GM19035 (cell line): ENCODE measurements around the gene RBM20.

ENCODE experiments used
- ATAC-seq: cut with Tn5 transposase; IDR thresholded peaks from one replicate; pipeline ENCODE4 v1.9.1; 2021; ENCODE audit not compliant: unreplicated experiment

Gene RBM20

DNA sequence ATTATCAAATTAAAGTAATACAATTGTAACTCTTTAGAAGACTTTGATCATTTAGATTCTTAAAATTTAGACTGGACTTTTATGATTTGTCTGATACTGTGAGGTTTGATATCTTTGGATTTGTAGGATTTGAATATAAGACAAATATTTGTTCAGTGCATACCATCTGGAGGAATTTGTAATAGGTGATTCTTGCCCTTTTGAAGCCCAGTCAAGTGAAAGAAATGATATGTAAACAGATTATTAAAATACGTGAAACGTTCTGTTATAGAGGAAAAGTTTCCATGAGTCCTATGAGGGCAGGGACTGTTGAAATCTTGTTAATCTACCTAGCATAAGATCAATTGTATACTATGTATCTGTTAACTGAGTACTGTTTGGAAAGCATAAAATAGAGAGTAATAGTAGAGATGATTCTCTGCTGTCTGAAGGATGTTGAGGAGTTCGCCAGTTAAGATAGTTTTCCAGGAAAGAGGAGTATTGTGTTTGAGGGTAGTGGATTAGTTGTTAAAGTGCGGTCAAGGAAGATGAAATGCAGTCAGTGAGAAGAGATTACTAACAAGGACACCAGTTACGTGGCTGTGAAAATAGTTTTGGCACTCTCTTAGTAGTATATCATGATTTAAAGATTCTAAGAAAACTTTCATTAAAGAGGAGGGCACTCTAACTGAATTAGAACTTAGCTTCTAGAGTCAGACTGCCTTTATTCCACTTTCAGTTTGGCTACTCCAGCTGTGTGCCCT lies 242.0 kb downstream of the RBM20 start:
- ATAC-seq, result no peak

DNA sequence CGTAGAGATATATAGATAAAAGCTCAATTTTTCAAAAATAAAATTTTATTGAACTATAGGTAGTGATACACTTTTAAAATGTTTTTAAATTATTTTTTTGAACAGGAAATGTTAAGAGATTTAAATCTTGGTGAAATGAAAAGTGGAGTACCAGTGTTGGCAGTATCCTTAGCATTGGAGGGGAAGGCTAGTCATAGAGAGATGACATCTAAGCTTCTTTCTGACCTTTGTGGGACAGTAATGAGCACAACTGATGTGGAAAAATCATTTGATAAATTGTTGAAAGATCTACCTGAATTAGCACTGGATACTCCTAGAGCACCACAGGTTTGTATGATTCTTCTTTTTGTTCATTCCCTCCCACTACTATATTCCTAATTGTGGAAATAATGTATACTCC lies 243.4 kb downstream of the RBM20 start:
- ATAC-seq, result no peak
